Neuronal stem cell (in vitro differentiated cells): ENCODE measurements around the gene GP2.
"Not testable (repeated sequence)": the region's sequence is repeated elsewhere in the genome, so short reads cannot be mapped to it uniquely, and the experiment has no call there.

Source experiments
- DNase-seq: peaks from one replicate; pipeline ENCODE4 v3.0.0-alpha.2; 2013; ENCODE audit warnings: low spot score
- H2AFZ ChIP-seq: one replicate; pipeline ENCODE4 v1.6.1; 2013; ENCODE audit warnings: mild to moderate bottlenecking, low read length, inconsistent platforms
- H2AK5ac ChIP-seq: 2 replicates; pipeline ENCODE4 v1.6.1; 2013; ENCODE audit warnings: low read depth, mild to moderate bottlenecking, inconsistent platforms, low read length, moderate library complexity, mixed read lengths
- H2BK120ac ChIP-seq: 2 replicates; pipeline ENCODE4 v1.6.1; 2013; ENCODE audit warnings: low read depth, mild to moderate bottlenecking, inconsistent platforms, low read length, moderate library complexity, mixed read lengths
- H2BK12ac ChIP-seq: one replicate; pipeline ENCODE4 v1.6.1; 2013; ENCODE audit warnings: low read length, inconsistent platforms
- H2BK15ac ChIP-seq: 2 replicates; pipeline ENCODE4 v1.6.1; 2013; ENCODE audit warnings: mild to moderate bottlenecking, low read length, inconsistent platforms, mixed read lengths
- H2BK5ac ChIP-seq: one replicate; pipeline ENCODE4 v1.6.1; 2013; ENCODE audit warnings: inconsistent platforms, mild to moderate bottlenecking, low read length, moderate library complexity
- H3K14ac ChIP-seq: one replicate; pipeline ENCODE4 v1.6.1; 2013; ENCODE audit warnings: low read length, inconsistent platforms
- H3K18ac ChIP-seq: 2 replicates; pipeline ENCODE4 v1.6.1; 2013; ENCODE audit warnings: low read length, inconsistent platforms
- H3K23ac ChIP-seq: 2 replicates; pipeline ENCODE4 v1.6.1; 2013; ENCODE audit warnings: low read depth, mild to moderate bottlenecking, mixed read lengths, low read length, inconsistent platforms; ENCODE audit not compliant: poor library complexity
- H3K27ac ChIP-seq: replicated peaks from 3 replicates; pipeline ENCODE4 v1.5.1; 2013; ENCODE audit warnings: low read length, inconsistent platforms
- H3K27me3 ChIP-seq, 3 experiments: 2 replicates each; pipeline ENCODE4 v1.6.1; 2013; ENCODE audit warnings: low read length in 3 of 3, mild to moderate bottlenecking in 2 of 3, inconsistent platforms in 1 of 3, low read depth in 1 of 3, mixed read lengths in 1 of 3, moderate library complexity in 1 of 3; ENCODE audit not compliant: control insufficient read depth in 3 of 3, insufficient read depth in 3 of 3
- H3K36me3 ChIP-seq, 2 donors: replicated peaks in 1 of 2; 2 replicates each; pipeline ENCODE4 v1.6.1; 2013; ENCODE audit warnings: low read length in 2 of 2; ENCODE audit not compliant: control insufficient read depth in 2 of 2, insufficient read depth in 2 of 2
- H3K4ac ChIP-seq: 2 replicates; pipeline ENCODE4 v1.6.1; 2013; ENCODE audit warnings: inconsistent platforms, mild to moderate bottlenecking, low read length, moderate library complexity
- H3K4me1 ChIP-seq, 2 donors: 1 replicate in 1 of 2; 2 replicates in 1 of 2; pipeline ENCODE4 v1.6.1; 2013; ENCODE audit warnings: low read length in 2 of 2, low read depth in 1 of 2; ENCODE audit not compliant: control insufficient read depth in 2 of 2, insufficient read depth in 1 of 2
- H3K4me2 ChIP-seq: one replicate; pipeline ENCODE4 v1.6.1; 2013; ENCODE audit warnings: mild to moderate bottlenecking, low read length, inconsistent platforms; ENCODE audit not compliant: insufficient read depth, poor library complexity, severe bottlenecking
- H3K4me3 ChIP-seq, 2 donors: 2 replicates each; pipeline ENCODE4 v1.5.1; 2013; ENCODE audit warnings: low read length in 2 of 2, mild to moderate bottlenecking in 2 of 2, inconsistent platforms in 1 of 2, moderate library complexity in 1 of 2
- H3K79me1 ChIP-seq: one replicate; pipeline ENCODE4 v1.6.1; 2013; ENCODE audit warnings: low read depth, mild to moderate bottlenecking, inconsistent platforms, low read length, moderate library complexity
- H3K9ac ChIP-seq: one replicate; pipeline ENCODE4 v1.6.1; 2013; ENCODE audit warnings: mild to moderate bottlenecking, low read depth, low read length, inconsistent platforms; ENCODE audit not compliant: poor library complexity
- H3K9me3 ChIP-seq, 2 donors: replicated peaks in 1 of 2; 2 replicates each; pipeline versions ENCODE3 to v1.6.1; 2013; ENCODE audit warnings: low read length in 2 of 2, mild to moderate bottlenecking in 2 of 2, inconsistent platforms in 1 of 2, low read depth in 1 of 2, mixed read lengths in 1 of 2, moderate library complexity in 1 of 2; ENCODE audit not compliant: control insufficient read depth in 2 of 2, insufficient read depth in 1 of 2
- H4K8ac ChIP-seq: one replicate; pipeline ENCODE4 v1.6.1; 2013; ENCODE audit warnings: low read depth, mild to moderate bottlenecking, inconsistent platforms, low read length, moderate library complexity
- H4K91ac ChIP-seq: one replicate; pipeline ENCODE4 v1.6.1; 2013; ENCODE audit warnings: low read length, low read depth, mild to moderate bottlenecking, inconsistent platforms; ENCODE audit not compliant: poor library complexity
- WGBS, 2 donors: extraction: QIAGEN DNeasy Blood & Tissue Kit; methylation state at CpG; one replicate each; pipeline ENCODE4 v1.1.7; 2013; ENCODE audit warnings: missing lambda C conversion rate in 2 of 2, mixed read lengths in 1 of 2; ENCODE audit not compliant: insufficient read length in 2 of 2, insufficient replicate concordance in 1 of 2; ENCODE audit errors: extremely low coverage in 2 of 2; 5-methylcytosine and 5-hydroxymethylcytosine counted together

The GP2 gene

DNA sequence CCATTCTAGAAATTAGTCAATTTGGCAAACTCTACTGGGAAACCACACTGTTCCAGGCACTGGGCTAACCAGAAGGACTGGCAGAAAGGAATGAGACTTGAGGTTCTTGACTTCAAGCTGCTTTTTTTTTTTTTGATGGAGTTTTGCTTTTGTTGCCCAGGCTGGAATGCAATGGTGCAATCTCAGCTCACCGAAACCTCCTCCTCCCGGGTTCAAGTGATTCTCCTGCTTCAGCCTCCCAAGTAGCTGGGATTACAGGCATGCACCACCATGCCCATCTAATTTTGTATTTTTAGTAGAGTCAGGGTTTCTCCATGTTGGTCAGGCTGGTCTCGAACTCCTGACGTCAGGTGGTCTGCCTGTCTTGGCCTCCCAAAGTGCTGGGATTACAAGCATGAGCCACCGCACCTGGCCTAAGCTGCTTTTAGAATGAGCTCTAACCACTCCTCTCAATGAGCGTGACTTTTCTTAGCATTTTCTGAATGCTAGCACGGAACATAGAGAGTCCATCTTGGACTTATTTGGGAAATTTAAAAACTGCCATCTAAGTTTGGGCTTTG, 14.7 kb downstream of the GP2 start:
- DNase-seq, H2BK5ac ChIP-seq, H2BK15ac ChIP-seq, H2AFZ ChIP-seq, H3K9me3 ChIP-seq, H3K27me3 ChIP-seq, H4K8ac ChIP-seq, H3K9ac ChIP-seq, H2AK5ac ChIP-seq, H3K14ac ChIP-seq, H3K27ac ChIP-seq, H3K23ac ChIP-seq, H3K4me3 ChIP-seq, H2BK12ac ChIP-seq, H3K4ac ChIP-seq, H3K79me1 ChIP-seq, H2BK120ac ChIP-seq, H3K4me1 ChIP-seq, H4K91ac ChIP-seq, H3K18ac ChIP-seq, H3K36me3 ChIP-seq, H3K4me2 ChIP-seq: not testable (repeated sequence)
- WGBS, 2 donors, result no CpG with 5 or more reads among the region's 7 CpGs

DNA sequence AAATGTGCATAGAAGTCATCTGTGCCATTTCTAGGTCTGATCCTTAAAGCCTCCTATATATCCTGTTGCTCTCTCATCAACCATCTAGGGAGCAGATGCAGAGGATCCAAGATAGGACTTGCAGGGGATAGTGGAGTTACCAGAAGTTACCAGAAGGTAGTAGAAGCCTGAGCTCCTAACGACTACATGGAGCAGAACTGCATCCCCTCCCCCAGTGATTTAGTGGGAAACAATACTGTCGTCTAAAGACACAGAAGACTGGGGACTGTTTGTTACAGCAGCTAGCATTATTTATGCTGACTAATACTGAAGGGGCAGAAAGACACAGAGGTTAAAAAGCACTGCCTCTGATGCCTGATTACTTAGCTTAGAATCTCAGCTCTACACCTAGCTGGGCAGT, 15.8 kb downstream of the GP2 start:
- Histone ChIP-seq H3K4me2 (no peak overlapping the region), H2AFZ (no peak overlapping the region), H3K18ac (no peak overlapping the region), H3K14ac (no peak overlapping the region), H3K23ac (no peak overlapping the region), H2AK5ac (no peak overlapping the region), H3K4ac (no peak overlapping the region), H2BK5ac (no peak overlapping the region), H3K27ac (no peak overlapping the region), H2BK120ac (no peak overlapping the region), H3K79me1 (no peaks in the 10 kb centered on the region), H3K9me3 (no peaks in the 10 kb centered on the region), H2BK12ac (no peak overlapping the region), H3K4me3 (no peak overlapping the region), H3K36me3 (no peaks in the 10 kb centered on the region), H3K4me1 (no peaks in the 10 kb centered on the region), H3K9ac (no peak overlapping the region), H2BK15ac (no peak overlapping the region), H3K27me3 (no peaks in the 10 kb centered on the region), H4K8ac (no peak overlapping the region), H4K91ac (no peak overlapping the region)
- no CpG with 5 or more reads among the region's 2 CpGs for WGBS, 2 donors
- no peak for DNase-seq

DNA sequence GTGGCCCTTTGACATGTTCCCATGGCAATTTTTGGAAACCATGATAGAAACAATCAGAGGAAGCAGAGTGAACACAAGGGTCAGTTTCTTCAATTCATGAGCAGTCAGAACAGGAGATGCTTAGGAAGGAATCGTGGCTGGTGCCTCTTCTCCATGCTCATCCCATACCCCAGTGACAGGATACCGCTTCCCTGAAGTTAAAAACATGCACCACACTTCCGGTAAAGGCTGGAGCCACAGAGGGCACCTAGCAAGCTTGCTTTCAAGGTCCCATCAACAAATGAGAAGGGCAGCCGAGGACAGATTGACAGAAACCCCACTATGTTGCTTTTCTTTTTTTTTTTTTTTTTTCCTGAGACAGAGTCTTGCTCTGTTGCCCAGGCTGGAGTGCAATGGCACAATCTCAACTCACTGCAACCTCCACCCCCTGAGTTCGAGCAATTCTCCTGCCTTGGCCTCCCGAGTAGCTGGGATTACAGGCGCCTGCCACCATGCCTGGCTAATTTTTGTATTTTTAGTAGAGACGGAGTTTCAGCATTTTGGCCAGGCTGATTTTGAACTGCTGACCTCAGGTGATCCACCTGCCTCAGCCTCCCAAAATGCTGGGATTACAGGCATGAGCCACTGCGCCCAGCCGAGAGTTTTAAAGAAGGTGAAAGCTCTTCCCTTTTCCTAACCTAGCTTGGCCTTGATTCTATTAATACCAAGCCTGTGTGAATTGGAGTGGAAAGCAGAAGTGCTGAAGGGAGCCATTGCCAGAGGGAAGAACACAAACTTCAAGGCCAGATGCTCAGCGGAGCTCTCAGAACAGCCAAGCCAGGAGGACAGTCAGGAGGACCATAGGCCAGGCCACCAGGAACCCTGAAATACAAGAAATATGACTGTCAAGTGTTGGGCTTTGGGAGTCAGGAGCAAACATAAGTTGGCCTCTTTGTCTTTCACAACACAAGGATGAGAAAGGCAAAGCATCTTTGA, 16.6 kb downstream of the GP2 start:
- Histone ChIP-seq H3K9me3 (no peaks in the 10 kb centered on the region), H2BK15ac (no peak overlapping the region), H3K4me3 (no peak overlapping the region), H2AK5ac (no peak overlapping the region), H2AFZ (no peak overlapping the region), H3K27ac (no peak overlapping the region), H3K27me3 (no peaks in the 10 kb centered on the region), H3K36me3 (no peaks in the 10 kb centered on the region), H3K14ac (no peak overlapping the region), H3K4me2 (no peak overlapping the region), H2BK12ac (no peak overlapping the region), H3K79me1 (no peaks in the 10 kb centered on the region), H4K91ac (no peak overlapping the region), H3K9ac (no peak overlapping the region), H2BK120ac (no peak overlapping the region), H3K4me1 (no peaks in the 10 kb centered on the region), H3K18ac (no peak overlapping the region), H3K23ac (no peak overlapping the region), H4K8ac (no peak overlapping the region), H2BK5ac (no peak overlapping the region), H3K4ac (no peak overlapping the region)
- no CpG with 5 or more reads among the region's 11 CpGs for WGBS, 2 donors
- no peak for DNase-seq

DNA sequence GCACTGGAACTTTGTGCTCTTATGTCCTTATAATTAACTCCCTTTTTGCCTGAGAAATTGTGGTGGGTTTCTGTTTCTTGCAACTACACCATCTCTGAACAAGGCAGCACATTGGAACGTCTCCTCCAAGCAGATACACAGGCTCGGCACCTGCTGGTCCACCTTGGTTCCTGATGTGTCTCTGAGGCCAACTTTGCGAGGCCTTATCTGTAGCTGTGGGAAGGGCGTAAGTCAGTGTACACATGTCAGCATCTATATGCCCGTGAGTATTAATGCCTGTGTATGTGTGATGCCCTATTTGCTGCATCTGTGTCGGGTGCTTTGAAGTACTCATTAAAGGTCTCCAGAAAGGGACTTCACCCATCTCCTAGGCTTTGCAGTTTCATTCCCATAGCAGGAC, 17.5 kb downstream of the GP2 start:
- Histone ChIP-seq H3K4me1 (no peaks in the 10 kb centered on the region), H3K4me3 (no peak overlapping the region), H3K79me1 (no peaks in the 10 kb centered on the region), H3K27me3 (no peaks in the 10 kb centered on the region), H3K18ac (no peak overlapping the region), H3K14ac (no peak overlapping the region), H3K23ac (no peak overlapping the region), H2AFZ (no peak overlapping the region), H2BK15ac (no peak overlapping the region), H2BK12ac (no peak overlapping the region), H3K9ac (no peak overlapping the region), H3K36me3 (no peaks in the 10 kb centered on the region), H2AK5ac (no peak overlapping the region), H3K4ac (no peak overlapping the region), H2BK5ac (no peak overlapping the region), H3K9me3 (no peaks in the 10 kb centered on the region), H3K4me2 (no peak overlapping the region), H3K27ac (no peak overlapping the region), H4K91ac (no peak overlapping the region), H4K8ac (no peak overlapping the region), H2BK120ac (no peak overlapping the region)
- DNase-seq, result no peak
- no CpG with 5 or more reads among the region's 6 CpGs for WGBS, 2 donors
